HG02973 (cell line): ENCODE measurements around the gene DIO3.

ENCODE experiments used
- ATAC-seq: cut with Tn5 transposase; IDR thresholded peaks from one replicate; pipeline ENCODE4 v1.9.1; 2021; ENCODE audit warnings: moderate library complexity; ENCODE audit not compliant: unreplicated experiment

DIO3 gene

GRCh38 chr14:101579372-101580080, 18.2 kb downstream of the DIO3 start:
- ATAC-seq, result no peak

- ATAC-seq, result no peak
Measured at GRCh38 chr14:101581806-101582205, 20.5 kb downstream of the DIO3 start.

- ATAC-seq, result no peak
Measured at GRCh38 chr14:101582294-101582693, 21.0 kb downstream of the DIO3 start.

- ATAC-seq, result no peak
Measured at GRCh38 chr14:101583006-101583714, 21.9 kb downstream of the DIO3 start.

DNA sequence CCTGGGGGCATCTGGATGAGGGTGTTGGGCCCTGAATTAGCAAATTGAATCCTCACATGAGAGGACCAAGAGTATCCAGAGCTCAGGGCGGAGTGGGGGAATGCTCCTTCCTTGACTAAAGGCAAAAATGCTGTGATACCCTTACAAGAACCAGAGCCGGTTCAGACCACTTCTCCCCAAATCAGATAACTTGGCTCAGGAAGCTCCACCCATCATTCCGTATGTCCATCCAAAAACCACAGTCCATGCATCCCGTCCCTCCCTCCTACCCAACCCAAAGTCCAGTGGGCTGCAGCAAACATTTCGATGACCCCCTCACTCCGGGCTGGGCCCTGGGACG, 22.4 kb downstream of the DIO3 start:
- ATAC-seq, result no peak

GRCh38 chr14:101584055-101584859, 23.0 kb downstream of the DIO3 start:
- ATAC-seq, result no peak

DNA sequence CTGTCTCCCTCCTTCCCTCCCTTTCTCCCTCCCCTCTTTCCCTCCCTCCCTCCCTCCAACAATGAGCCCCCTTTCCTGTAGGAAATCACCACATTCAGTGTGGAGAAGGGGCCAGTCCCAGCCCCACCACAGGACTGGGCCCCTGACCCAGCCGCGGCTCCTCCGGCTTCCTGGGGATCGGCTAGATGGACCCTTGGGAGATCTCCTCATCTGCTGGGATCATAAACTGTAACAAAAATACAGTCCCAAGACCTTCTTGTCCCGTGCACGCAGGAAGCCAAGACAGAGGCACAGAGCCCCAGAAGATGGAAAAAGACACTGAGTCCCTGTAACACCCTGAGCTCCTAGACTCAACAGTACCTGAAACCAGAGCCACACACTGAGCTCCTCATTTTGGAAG, 23.9 kb downstream of the DIO3 start:
- no peak for ATAC-seq

- ATAC-seq, result no peak
Measured at GRCh38 chr14:101586531-101587430, 25.5 kb downstream of the DIO3 start.

DNA sequence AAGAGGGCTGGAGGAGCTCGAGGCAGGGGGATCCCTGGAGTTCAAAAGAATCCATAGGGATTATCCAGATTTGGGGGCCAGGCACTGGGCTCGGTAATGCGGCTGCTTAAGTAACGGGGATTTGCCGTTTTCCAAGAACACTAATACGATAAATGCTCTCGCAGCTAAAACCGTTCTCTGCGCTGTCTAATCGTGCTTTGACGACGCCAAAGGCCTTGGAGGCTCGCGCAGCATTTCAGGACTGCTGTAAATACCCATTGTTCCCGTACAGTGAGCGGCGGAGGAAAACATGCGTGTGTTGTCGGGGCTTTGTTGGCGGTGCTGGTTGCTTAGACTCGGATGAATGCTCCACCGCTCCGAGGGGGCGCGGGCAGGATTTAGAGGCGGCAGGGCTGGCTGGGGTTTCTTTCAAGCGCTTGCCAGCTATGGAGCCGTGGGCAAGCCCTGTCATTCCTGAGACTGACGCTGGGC, 26.2 kb downstream of the DIO3 start:
- no peak for ATAC-seq

GRCh38 chr14:101588286-101588975, 27.1 kb downstream of the DIO3 start:
- ATAC-seq, result no peak

- no peak for ATAC-seq
Measured at GRCh38 chr14:101588990-101589389, 27.7 kb downstream of the DIO3 start.

GRCh38 chr14:101589486-101590015, 28.3 kb downstream of the DIO3 start:
- no peak for ATAC-seq

- no peak for ATAC-seq
Measured at GRCh38 chr14:101590062-101590461, 28.8 kb downstream of the DIO3 start.

- ATAC-seq, result no peak
Measured at GRCh38 chr14:101590616-101591015, 29.3 kb downstream of the DIO3 start.

GRCh38 chr14:101591121-101591520, 29.8 kb downstream of the DIO3 start:
- ATAC-seq, result no peak

DNA sequence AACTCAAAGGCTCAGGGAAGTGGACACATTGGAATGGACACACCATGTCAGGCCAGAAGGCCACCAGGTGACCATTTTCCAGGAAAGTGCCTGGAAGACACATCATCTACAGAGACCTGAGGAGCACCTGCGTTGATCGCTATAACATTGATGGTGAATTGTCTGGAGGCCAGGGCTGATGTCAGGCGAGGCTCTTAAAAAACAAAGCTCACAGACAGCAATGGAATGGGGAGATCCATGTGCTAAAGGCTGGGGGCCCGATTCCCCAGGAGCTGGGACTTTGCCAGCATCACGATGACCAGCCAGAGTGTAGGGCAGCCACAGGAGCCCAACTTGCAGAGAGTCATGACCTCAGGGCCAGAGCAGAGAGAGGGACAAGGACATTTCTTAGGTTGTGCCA, 30.3 kb downstream of the DIO3 start:
- ATAC-seq, result no peak

DNA sequence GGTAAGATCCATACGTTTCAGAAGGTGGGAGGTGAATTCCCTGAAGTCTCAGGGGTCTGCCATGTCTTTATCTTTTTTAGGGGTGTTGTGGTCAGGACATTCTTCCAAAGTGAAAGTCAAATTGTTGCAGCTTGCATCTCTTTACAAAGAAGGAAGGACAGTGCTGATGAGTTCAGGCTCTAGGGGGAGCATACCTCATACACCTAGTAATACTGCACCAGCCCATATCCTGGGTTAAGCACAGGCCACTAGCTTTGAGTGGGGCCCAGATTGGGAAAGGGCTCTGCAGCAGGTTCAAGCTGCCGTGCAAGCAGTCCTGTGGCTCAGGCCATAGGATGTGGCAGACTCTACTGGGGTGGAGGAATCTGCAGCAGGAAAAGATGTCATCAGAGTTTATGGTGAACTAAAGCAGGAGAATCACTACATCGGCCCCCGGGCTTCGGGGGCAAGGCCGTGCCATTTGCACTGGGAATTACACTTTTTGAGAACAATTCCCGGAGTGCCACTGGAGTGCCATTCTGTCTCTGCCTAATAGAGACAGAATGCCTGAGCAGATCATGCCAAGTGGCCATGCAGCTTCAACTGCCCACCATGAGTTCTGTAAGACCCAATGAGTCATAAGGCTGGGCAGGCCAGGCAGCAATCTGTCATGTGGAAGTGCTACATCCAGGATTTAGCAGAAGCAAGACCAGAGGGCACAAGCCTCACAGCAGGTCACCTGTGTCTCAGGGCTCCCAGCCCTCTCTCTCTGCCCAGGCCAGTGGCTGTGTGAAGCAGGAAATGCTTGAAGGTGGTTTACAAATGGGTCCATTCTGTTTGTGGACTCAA, 32.3 kb downstream of the DIO3 start:
- no peak for ATAC-seq

- no peak for ATAC-seq
Measured at GRCh38 chr14:101594511-101595148, 33.3 kb downstream of the DIO3 start.

- ATAC-seq, result no peak
Measured at GRCh38 chr14:101595349-101595748, 34.1 kb downstream of the DIO3 start.
